IPS DF 4.7 (cell line): ENCODE measurements around the gene FSTL1.

Source experiments
- DNase-seq: peaks from one replicate; pipeline ENCODE4 v3.0.0-alpha.2; 2013; ENCODE audit warnings: low spot score; ENCODE audit errors: extremely low read depth

The FSTL1 gene

GRCh38 chr3:120355486-120355885, 95.3 kb downstream of the FSTL1 start:
- DNase-seq, result no peak

DNA sequence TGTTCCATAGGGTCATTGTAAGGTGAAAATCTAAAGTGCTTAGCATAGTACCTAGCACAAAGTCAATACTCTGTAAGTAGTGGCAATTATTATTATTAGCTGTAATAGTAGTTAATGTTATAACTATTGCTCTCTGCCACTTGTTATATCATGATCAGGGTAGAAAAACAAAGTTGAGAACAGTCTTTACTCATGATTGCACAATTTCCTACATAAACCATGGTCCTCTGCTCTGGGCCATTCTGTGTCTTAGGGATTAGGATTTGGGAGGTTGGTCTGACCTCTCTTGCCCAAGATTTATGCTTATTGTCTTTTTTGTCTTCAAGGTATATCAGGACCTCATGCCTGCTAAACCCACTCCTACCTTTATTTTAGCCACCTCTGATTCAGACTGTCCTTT, 97.3 kb downstream of the FSTL1 start:
- DNase-seq, result no peak

DNA sequence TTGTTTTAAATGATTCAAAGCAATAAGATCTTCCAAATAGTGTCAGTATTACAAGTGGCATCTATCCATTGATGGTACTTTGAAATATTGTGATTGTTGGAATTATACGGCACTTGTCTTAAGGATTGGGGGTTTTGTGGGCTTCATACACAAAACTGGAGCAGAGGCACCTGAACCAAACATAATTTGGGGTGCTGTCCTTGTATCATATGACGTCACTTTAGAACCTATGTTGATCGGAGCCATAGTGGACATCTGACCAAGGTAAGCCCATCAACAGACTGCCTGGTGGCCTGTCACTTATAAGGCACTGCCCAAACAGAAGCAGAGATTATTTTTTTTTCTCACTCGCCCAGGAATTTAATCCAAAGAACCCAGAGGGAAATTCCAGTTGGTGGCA, 98.8 kb downstream of the FSTL1 start:
- DNase-seq, result no peak

GRCh38 chr3:120350401-120350941, 100.3 kb downstream of the FSTL1 start:
- no peak for DNase-seq

DNA sequence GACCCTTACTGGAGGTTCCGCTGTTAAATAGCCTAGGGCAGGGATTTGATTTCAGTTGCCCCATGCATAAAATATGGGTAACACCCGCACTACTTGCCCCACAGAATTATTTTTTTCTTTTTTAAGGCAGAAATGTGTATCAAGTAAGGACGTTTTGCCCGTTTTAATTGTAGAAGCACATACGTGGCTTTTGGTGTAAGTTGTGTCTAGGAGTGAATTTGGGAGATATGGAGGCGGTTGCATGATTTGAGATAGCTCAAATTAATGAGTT, 101.0 kb downstream of the FSTL1 start:
- DNase-seq, result no peak

GRCh38 chr3:120348991-120349854, 101.6 kb downstream of the FSTL1 start, which contains the start of gene LRRC58:
Gene LRRC58 (minus strand): TSS chr3:120349354. CDS start chr3:120349243, 111 bp downstream.
- no peak for DNase-seq

GRCh38 chr3:120348065-120348990, 102.5 kb downstream of the FSTL1 start:
- DNase-seq, result no peak

GRCh38 chr3:120344349-120344748, 106.4 kb downstream of the FSTL1 start:
- no peak for DNase-seq
